8988T (cell line): ENCODE measurements around the gene BDH1.
A peak's percentile ranks its signal among the peaks of the same experiment; 100 is the strongest.
"Not testable (repeated sequence)": the region's sequence is repeated elsewhere in the genome, so short reads cannot be mapped to it uniquely, and the experiment has no call there.

Source experiments
- DNase-seq: peaks from one replicate; pipeline ENCODE4 v3.0.0; 2011

BDH1 gene, protein sequence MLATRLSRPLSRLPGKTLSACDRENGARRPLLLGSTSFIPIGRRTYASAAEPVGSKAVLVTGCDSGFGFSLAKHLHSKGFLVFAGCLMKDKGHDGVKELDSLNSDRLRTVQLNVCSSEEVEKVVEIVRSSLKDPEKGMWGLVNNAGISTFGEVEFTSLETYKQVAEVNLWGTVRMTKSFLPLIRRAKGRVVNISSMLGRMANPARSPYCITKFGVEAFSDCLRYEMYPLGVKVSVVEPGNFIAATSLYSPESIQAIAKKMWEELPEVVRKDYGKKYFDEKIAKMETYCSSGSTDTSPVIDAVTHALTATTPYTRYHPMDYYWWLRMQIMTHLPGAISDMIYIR

DNA sequence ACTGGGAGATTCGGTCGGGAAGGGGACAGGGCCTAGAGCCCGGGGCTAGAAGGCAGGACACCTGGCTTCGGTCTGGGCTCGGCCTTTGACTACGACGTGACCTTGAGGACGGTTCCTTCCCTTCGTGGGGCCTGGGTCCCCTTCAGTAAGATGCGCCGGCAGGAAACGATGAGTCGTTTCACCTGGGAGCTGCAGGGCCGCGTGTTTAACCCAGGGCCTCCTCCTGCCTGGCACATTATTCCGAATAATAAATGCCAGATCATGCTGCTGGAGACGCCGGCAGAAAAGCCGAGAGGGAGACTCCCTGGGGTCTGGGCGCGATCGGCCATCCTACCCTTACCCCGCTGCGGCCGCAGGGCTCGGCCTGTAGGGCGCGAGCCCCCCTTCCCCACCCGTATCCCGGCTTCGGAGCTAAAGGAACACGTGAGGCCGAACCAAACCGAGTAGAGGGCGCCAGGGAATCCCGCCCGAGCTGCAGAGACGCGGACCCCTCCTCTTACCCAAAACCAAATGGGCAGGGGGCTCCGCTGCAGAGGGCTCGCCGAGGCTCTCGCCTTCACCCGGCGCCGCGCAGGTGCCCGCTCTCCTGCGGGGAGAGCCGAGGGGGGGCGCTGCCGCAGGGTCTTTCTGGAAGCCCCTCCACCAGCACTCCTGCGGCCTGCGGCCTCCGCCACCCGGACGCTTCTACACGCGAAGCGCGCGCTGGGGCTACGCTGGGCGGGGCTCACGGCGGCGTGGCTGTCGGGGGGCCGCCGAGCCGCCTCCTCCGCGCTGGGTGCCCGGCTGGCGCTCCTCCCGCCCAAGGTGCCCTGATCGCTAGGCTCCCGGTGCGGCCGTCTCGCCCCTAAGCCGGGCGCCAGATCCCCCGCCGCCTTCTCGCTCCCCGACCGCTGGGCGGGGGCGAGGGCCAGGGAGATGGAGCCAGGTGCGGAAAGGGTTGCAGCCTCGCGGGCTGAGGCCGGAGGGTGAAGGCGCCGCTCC, at the start of gene BDH1:
Gene BDH1, minus strand, starts transcription at position 688 of the 981 bp plus-strand sequence. CDS start 9,525 bp downstream, outside the sequence.
- DNase-seq: peak; percentile 51

DNA sequence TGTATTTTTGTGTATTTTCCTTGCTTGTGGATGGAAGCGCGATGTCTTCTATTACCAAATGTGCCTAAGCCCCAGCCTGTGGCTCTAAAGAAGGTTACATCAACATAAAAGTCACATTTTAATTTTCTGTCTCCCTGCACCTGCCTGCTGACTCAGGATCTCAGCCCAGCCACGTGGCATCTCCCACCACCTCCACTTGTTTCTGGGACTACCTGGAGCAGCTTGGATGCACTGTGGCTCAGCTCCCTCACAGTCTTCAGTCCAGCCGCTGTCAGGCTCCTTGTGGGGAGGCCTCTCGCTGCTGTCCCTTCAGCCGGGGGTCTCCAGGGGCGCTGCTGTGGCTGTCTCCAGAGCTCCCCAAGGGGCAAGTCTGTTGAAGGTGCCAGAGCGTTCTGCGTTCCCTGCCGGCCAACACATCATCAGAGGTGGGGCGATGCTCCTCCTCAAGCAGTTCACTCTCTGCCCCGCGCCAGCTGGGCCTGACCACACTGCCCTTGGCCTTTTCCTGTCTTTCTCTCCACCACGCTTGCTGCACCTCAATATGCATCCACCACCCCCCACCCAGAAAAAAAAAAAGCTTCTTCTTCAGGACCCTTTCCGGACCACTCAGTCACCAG, 47.7 kb upstream of the BDH1 start:
- no peak for DNase-seq

DNA sequence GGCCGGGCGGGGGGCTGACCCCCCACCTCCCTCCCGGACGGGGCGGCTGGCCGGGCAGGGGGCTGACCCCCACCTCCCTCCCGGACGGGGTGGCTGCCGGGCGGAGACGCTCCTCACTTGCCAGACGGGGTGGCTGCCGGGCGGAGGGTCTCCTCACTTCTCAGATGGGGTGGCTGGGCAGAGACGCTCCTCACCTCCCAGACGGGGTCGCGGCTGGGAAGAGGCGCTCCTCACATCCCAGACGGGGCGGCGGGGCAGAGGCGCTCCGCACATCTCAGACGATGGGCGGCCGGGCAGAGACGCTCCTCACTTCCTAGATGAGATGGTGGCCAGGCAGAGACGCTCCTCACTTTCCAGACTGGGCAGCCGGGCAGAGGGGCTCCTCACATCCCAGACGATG, 46.6 kb upstream of the BDH1 start:
- DNase-seq: not testable (repeated sequence)

DNA sequence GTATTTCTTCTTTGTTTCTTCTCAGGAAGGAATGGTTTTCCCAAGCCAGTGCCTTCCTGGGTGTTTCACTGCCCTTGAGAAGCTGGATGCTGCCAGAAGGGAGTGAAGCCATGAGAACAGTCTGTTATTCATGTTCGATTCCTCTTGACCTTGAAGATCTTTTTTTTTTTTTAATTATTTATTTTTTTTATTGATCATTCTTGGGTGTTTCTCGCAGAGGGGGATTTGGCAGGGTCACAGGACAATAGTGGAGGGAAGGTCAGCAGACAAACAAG, 45.7 kb upstream of the BDH1 start:
- not testable (repeated sequence) for DNase-seq

DNA sequence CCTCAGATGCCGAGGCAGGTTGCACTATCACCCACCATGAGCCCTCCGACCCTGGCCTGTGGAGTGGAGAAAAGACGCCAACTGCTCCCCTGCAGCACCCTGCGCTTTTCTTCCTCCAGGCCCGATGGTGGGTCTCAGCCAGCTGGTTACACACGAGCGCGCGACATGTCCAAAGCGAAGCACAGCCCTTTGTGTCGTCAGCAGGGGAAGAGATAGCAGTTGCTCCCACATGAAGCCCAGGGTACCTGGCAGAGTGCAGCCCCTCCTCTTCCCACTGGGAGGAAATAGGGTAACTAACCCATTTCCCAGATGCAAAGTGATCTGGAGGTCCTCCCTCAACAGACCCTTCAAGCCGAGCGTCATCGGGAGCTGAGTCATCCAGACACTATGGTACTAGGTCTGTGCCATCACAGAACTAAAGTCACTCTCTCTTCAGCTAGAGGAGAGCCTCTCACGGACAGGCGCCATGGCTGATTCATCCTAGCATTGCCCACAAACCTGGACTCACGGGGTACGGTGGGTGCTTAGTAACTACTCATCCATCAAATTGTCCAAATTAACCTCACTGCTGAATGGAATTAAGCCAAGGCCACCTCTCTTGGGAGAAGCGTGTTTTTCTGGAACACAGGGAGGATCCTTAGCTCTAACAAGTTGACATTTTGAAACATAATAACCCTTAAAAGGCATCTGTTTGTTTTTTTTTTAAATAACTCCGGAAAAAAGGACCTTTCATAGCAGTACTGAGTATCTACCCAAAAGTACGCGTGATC, 45.2 kb upstream of the BDH1 start:
- DNase-seq: no peak

DNA sequence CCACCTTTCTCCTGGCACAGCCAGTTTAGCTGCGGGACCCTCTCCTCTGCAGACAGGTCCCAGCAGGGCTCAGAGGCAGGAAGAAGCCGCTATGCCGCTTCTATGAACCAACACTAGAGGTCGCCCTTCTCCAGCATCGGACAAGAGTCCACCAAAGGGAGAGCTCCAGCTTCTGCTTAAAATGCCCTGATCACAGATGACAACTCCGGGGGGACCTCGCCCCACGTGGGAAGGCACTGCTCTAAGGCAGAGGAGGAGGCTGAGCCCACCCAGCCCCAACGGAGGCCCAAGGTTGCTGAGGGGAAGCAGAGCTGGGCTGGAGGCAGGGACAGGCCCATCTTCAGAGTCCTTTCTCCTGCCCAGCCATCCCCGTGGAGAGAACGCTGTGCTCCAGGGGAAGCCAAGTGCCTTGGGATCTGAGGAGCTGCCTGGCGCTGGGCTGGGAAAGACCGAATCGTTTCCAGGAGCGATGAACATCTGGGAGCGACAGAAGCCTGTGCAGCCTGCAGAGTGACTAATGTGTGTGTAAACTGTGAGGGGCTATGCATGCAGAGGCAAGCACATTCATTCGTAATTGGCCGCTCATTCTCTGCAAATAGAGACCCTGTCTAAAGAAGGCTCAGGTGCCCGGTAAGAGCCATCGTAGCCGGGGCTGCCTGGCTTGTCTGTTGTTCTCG, 43.5 kb upstream of the BDH1 start:
- peak; percentile 88 for DNase-seq

DNA sequence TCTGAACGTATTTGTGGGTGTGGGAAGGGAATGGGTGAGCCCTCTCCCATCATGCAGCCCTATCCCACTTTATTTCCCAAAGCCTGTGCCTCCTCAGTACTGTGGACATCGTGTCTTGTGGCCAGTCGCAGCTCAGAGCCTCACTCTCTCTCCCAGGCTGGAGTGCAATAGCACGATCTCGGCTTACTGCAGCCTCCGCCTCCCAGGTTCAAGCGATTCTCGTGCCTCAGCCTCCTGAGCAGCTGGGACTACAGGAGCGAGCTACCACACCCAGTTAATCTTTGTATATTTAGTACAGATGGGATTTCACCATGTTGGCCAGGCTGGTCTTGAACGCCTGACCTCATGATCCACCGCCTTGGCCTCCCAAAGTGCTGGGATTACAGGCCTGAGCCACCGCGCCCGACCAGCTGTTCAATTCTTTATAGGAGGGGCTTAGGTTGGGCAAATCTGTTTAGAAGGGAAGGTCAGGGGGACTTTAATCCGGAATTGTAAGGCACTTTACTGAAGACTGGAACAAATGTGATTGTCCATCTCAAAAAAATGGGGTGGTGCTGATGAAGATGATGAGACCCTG, 42.7 kb upstream of the BDH1 start:
- DNase-seq: no peak

DNA sequence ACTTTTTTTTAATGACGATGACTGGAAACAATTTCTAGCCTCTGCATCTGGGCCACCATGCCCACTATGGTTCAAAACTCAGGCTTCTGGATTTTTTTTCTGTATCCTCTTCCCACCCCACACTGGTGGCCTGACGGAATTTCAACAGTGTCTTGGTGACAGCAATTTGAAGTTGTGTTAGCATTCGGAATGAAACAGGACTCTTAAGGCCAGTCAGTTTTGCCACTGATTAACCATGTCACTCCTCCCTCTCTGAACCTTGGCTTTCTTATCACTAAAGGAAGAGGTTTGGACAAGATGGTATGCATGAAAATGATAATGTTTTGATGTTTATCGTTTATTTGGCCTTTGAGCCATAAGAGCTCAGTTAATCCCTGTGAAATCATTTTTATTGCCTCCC, 41.6 kb upstream of the BDH1 start:
- DNase-seq: no peak

DNA sequence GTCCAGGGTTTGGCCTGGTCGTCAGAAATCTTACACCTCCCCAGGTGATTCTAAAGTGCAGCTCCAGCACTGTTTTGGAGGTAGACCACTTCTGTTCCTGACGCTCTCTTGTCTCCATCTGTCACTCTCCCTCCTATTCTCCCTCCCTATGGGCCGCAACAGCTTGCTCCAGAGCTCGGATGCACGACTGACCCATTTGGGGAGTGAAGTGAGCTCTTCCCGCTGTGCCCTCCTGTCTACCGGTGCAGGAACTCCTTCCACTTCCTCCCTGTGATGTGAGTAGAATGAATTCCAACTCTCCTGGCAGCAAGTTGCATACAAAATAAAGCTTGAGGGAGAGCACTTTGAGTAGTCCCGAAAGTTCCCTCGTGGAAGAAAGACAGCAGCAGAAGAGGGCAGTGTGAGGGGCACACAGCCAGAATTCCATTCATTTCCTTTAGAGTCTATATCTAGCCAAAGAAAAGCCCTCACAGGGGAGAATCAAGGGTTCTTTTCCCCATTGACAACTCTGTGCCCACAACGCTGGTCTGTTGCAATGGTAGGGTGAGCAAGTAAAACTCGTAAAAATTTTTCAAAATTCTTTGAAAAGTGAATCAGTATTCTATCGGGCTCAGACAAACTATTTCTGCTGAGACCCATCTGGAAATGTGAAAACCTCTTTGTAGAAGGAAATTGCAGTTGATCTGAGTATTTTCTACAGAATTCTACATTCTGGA, 39.9 kb upstream of the BDH1 start:
- DNase-seq: no peak

DNA sequence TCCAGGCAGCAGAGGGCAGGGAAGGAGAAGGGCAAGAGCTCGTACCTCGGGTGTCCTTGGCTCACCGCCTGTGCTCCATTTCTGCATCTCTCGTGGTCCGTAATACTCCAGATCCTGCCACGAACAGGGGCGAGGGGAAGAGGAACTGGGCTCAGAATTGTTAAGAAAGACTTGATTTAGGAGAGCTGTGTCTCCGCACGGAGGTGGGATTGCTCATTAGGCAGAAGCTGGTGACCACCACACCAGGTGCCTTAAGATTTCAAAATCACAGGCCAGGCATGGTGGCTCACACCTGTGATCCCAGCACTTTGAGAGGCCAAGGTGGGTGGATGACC, 37.2 kb upstream of the BDH1 start:
- no peak for DNase-seq

DNA sequence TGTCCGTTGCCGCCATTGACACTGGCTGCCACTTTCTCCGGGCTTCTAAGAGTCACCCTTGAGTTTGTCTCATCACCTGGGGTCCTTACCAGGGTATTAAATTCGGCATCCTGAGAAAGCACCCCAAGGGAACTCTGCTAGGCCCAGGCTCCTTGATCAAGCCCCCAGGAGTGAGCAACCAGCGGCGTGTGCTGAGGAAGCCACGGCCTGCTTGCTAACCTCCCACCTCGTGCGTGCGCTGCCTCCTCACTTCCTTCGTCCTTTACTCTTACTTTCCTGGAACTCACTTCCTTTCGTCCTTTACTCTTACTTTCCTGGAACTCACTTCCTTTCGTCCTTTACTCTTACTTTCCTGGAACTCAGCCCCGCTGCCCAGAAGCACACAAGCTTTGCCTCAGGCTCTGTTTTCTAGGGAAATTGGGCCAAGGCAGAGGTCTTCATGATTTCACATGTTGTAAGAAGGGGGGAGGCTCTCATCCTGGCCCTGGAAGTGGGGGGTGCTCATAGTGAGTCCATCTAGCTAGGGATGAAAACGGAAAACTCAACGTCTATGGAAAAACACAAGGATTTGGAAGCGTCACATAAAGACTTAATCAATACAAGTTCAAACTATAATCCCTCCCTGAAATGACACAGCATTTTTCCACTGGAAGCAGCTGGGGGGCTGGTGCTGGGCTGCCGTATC, 36.7 kb upstream of the BDH1 start:
- no peak for DNase-seq

DNA sequence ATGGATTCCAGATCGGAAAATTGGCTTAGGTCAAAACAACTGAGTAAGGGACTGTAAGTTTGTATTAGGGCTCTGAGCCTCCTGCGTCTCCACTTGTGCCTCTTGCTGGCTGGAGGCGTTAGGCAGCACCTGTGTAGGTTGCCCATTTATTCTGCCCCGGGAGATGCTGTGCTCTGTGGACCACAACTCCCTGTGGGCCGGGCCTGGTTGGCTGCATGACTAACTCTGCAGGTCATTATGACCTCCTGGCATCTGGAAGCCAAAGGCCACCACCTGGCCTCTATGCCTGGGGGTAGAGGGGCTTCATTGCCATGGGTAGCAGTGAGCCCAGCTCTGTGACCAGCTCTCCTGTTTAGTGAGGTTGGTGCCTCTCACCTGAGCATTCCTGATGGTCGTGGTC, 36.0 kb upstream of the BDH1 start:
- DNase-seq: no peak

DNA sequence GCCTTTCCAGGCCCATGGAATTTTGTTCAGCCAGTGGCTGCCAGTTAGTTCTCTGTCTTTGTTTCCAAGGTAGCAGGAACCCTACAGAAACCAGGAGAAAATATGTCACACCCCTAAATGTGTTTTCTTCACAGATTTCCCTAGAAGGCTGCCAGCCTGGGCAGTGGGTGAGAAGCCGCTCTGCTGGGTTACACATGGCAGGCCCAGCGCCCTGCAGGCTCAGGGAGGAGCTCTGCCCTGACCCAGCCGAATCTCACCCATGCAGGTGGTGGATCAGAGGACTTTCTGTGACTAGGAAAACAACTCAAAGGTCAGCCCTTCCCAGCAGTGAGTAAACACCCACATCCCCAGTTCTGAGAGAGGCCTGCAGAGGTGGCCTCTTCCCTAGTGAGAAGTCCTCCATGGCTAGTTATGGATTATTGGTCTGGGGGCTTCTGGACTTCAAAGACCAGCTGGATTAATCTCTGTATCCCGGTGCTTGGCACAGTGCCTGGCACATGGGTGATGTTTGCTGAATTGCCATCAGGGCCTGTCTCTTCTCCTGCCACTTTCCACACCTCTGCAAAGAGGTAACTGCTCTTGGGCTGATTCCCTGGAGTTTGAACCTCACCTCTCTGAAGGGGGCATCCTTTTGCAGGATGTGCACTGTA, 34.7 kb upstream of the BDH1 start:
- DNase-seq: no peak

DNA sequence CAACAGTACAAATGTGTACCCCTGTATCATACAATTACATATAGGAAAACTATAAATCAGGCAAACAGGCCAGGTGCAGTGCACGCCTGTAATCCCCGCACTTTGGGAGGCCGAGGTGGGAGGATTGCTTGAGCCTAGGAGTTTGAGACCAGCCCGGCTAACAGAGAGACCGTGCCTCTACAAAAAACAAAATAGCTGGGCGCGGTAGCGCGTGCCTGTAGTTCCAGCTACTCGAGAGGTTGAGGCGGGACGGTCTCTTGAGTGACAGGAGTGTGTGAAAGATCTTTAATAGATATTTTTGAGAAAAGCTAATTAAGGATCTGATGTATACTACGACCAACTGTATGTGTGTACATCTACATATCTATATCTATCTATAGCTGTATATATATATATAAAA, 33.8 kb upstream of the BDH1 start:
- DNase-seq: no peak

DNA sequence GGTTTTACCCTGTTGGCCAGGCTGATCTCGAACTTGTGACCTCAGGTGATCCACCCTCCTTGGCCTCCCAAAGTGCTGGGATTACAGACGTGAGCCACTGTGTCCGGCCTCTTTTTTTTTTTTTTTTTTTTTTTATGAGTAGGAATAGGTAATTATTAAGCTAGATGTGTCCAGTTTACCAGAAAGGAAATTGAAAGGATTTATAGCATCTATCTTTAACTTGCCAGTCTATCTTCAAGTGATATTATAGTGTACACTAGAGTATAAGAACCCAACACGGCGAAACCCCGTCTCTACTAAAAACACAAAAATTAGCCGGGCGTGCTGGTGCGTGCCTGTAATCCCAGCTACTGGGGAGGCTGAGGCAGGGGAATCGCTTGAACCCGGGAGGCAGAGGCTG, 31.0 kb upstream of the BDH1 start:
- not testable (repeated sequence) for DNase-seq

DNA sequence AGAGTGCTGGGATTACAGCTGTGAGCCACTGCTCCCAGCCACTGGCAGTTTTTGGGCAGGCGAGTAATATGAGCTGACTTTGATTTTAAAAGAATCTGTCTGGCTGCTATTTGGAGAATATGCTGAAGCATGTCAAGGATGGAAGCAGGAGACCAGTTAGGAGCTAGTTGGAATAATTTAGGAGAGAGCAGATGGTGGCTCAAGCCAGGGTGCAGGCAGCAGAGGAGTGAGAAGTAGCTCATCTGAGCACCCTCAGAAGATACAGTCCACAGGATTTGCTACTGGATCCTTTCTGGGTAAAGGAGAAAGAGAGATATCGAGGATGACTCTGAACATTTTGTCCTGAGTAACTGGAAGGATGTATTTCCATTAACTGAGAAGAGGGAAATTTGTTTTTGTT, 30.4 kb upstream of the BDH1 start:
- DNase-seq: no peak

DNA sequence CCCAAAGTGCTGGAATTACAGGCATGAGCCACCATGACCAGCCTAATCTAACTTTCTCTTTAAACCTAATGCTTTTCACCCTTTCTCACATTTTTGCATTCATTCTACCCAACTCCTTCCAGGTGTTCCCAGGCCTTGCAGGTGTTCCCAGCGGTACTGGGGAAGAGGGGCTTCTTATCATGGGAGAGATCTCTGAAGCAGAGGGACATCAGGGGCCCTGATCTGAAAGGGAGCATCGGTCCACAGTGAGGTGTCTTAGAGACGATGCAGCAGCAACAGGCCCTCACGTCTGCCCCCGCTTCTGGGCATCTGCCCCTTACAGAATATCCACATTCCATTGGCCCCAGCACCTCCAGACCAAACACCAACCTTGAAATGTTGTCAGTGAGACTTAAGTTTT, 29.0 kb upstream of the BDH1 start:
- no peak for DNase-seq

DNA sequence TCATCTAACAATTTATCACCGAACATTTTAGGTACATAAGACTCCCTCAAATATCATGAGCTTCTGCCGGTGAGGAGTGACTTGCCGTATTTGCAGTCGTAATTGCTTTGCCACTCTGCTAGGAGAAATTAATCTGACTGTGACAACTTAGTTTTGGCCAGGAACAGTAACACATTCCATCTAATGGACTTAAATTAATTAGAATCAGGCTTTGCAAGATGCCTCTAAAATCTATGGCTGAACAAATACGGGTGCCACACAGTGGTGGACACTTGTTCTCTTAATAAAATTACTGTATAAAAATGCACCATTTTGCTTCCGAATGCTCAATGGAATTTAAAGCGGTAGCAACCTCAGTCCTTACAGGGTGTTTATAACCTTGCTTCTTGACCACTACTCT, 27.6 kb upstream of the BDH1 start:
- no peak for DNase-seq

DNA sequence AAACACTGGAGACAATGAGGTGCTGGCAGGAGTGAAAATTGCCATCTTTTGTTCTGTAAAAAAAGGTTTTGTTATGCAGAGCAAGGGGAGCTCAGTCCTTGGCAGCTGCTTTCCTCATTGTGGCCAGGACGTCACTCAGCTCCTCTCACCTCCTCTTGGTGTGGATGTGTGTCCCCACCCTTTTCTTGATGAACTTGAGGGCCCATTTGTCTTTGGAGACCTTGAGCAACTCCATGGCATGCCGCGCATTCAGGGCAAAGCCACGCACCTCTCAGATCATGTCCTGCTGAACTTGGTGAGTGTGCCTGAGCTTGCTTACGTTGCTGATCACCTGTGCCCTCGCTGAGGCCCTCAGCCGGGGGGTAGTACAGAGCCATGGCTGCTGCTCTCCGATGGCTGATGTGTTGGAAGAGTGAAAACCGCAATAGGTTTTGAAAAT, 24.5 kb upstream of the BDH1 start:
- no peak for DNase-seq

DNA sequence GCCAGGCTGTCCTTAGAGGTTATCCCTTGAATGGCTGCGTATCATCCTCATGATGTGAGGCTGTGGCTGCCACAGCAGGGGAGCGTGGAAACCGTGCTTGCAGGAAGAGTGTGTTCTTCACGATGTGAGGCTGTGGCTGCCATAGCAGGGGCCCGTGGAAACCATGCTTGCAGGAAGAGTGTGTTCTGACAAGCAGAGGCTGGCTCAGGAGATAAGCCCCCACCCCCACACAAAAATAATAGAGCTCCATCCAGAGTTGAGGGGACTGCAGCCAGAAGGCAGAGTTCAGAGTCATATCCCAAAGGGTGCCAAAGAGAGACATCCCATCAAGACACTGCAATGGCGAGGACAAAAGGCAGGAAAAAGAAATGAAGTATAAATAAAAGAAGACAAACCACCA, 22.6 kb upstream of the BDH1 start:
- no peak for DNase-seq
